Hypothalamus (tissue), 51 donors: ENCODE results near the gene GOLM1.
A peak's percentile ranks its signal among the peaks of the same experiment; 100 is the strongest.
"Not testable (repeated sequence)": the region's sequence is repeated elsewhere in the genome, so short reads cannot be mapped to it uniquely, and the experiment has no call there.

Experiments
- DNase-seq, 51 donors: peaks; one replicate each; lab custom pipeline; 2025; lab: John Stamatoyannopoulos, UW

Gene GOLM1

DNA sequence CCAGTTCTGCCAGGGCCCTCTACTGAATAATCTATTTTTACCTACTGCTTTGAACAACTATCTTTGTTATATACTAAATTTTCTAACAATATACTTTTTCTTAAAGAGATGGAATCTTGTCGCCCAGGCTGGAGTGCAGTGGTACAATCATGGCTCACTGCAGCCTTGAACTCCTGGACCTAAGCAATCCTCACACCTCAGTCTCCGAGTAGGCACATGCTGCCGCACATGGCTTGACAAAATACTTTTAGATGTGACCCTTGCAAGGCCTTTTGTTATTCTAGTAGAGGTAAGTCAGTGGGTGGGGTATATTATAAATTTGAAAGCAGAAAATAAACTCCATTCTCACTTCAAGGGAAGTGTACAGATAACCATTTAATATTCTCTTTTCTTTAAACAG is 7.9 kb downstream of the GOLM1 start:
- no peak for DNase-seq

GRCh38 chr9:86082870-86083269 is 16.5 kb downstream of the GOLM1 start:
- DNase-seq = peak in 1 of 51 donors; percentile 39

GRCh38 chr9:86079865-86080469 is 19.4 kb downstream of the GOLM1 start:
- peak in 2 of 51 donors; percentile 17 to 33 for DNase-seq

GRCh38 chr9:86079421-86079831 is 19.9 kb downstream of the GOLM1 start:
- no peak for DNase-seq

GRCh38 chr9:86078731-86079130 is 20.6 kb downstream of the GOLM1 start:
- DNase-seq = no peak

GRCh38 chr9:86077276-86077675 is 22.1 kb downstream of the GOLM1 start:
- DNase-seq = peak in 9 of 51 donors; percentile 3 to 25 (median 9)

- no peak for DNase-seq
These were observed 23.9 kb downstream of the GOLM1 start for GRCh38 chr9:86075132-86076109.

DNA sequence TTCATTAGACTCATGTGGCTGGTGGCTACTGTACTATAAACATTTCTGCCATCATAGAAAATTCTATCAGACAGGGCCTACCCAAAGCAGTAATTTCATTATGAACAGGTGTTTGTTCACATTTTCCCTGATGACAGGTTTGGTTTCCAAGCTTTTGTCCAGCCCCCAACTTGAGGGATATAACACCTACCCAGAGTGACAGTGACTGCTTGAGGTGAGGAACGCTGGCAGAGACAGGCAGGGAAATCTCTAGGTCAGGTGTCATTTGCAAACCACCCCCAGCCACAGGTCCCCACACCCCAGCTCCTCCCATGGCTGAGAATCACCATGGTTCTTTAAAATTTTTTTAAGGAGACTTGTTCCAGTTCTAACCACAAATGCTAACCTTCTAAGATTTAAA is 25.5 kb downstream of the GOLM1 start:
- DNase-seq = no peak

- DNase-seq = peak in 1 of 51 donors; percentile 29
These were observed 26.9 kb downstream of the GOLM1 start for GRCh38 chr9:86072394-86072877.

GRCh38 chr9:86069206-86069869 is 30.0 kb downstream of the GOLM1 start:
- DNase-seq = no peak

DNA sequence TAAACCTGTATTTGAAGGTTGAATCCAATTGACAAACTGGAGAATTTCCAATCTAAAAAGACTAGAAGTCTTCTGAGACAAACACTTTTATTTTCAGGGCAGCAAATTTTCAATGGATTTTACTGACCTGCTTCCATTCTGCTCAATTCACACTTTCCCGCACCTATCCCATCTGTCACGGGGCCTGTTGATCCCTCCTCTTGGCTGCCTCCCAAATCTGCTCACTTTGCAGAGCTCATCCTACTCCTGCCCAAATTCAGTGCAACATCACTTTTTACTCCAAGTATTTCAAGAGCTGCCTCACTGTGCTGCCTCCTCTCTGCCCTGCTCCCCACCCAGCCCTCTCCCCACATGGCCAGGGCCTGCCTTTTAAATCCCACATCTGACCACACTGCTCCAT is 35.1 kb downstream of the GOLM1 start:
- DNase-seq = peak in 1 of 51 donors; percentile 12

DNA sequence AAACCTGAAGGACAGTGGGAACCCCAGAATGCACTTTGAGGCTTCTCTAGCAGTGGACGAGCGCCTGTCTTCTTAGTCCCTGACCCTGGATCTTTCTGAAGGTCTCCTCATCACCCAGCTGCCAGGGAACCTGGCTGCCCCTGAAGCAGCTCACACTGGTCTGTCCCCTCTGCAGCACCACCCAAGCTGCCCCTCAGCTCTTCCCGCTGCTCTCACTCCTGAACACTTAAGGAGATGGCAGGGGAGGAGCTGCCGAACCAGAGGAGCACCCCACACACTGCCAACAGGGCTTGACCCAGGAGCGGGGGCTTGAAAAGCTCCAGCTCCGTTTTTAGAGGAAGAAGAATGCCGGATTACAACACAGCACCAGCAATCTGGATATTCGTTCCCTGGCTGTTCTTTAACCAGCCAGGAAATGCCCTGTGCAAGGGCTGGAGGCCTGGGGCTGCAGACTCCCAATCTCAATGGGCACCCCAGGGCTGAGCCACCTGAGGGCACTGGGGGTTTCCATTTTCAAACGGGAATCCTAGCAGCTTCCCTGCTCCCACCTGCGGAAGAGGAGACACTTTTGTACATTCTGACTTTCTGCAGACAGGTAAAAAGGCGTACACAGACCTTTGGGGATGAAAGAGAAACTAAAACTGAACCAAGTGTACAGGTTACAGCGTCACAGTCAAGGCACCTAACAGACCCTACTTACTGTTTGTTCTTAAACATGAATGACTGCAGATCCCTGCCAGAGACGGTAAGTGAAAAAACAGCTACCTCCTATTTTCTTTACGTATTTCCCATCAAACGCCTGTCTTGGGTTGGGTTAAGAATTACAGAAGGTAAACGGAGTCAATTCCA is 36.3 kb downstream of the GOLM1 start:
- DNase-seq = no peak

GRCh38 chr9:86061972-86062739 is 37.2 kb downstream of the GOLM1 start:
- DNase-seq = no peak

GRCh38 chr9:86057491-86057890 is 41.9 kb downstream of the GOLM1 start:
- no peak for DNase-seq

GRCh38 chr9:86054695-86055094 is 44.7 kb downstream of the GOLM1 start:
- no peak for DNase-seq

DNA sequence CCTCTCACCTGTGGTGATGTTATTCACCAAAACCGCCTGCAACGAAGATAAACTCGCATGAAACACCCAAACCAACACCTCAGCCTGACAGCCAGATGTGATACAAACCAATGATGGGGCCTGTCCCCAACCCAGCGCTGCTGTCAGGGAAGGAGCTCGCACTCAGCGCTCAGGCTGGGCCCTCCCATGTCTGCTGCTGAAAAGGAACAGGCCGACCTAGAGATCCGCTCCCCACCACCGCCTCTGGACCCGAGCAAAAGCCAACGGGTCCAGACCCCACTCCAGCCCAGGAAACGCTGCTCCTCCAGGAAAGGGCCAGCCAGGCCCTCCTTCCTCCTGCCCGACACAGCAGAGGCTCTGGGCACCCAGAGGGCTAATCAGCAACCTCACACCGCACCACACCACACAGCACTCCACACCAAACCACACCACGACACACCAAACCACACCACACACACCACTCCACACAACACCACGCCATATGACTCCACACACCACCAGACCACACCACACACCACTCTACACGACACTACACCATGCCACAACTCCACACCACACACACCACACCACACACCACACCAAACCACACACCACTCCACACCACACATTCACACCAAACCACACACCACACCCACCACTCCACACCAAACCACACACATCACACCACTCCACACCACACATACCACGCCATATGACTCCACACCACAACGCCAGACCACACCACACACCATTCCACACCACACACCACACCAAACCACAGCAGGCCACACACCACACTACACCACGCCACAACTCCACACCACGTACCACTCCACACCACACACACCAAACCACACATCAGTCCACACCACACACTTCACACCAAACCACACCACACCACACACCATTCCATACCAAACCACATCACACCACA is 46.5 kb downstream of the GOLM1 start:
- DNase-seq = no peak

- not testable (repeated sequence) for DNase-seq
These were observed 51.2 kb downstream of the GOLM1 start for GRCh38 chr9:86048018-86048742.

- no peak for DNase-seq
These were observed 52.0 kb downstream of the GOLM1 start for GRCh38 chr9:86047361-86047760.
